ENCODE data around the gene SORCS2.

The SORCS2 gene

GRCh38 chr4:7620086-7620813 is 427.9 kb downstream of the SORCS2 start:
- DNase-seq (ENCODE audit: low spot score): no peak
- TF ChIP-seq CTCF (IDR thresholded peaks at IDR 0.05; ENCODE audit: extremely low read depth, missing control alignments): no peak

GRCh38 chr4:7620814-7621176 is 428.5 kb downstream of the SORCS2 start:
- no peak for DNase-seq (ENCODE audit: low spot score)

GRCh38 chr4:7621252-7622035 is 429.1 kb downstream of the SORCS2 start:
- no peak for TF ChIP-seq CTCF (IDR thresholded peaks at IDR 0.05; ENCODE audit: extremely low read depth, missing control alignments)
- DNase-seq (ENCODE audit: low spot score): no peak

More at GRCh38 chr4:7620814-7621176, 428.5 kb downstream of the SORCS2 start:
- no peak for TF ChIP-seq CTCF (IDR thresholded peaks at IDR 0.05; ENCODE audit: extremely low read depth, missing control alignments)

- DNase-seq (ENCODE audit: low spot score): no peak
- TF ChIP-seq CTCF (IDR thresholded peaks at IDR 0.05; ENCODE audit: extremely low read depth, missing control alignments): no peak
Observed at GRCh38 chr4:7622371-7622770, 430.0 kb downstream of the SORCS2 start.

GRCh38 chr4:7623468-7623867 is 431.1 kb downstream of the SORCS2 start:
- DNase-seq (ENCODE audit: low spot score): no peak
- no peak for TF ChIP-seq CTCF (IDR thresholded peaks at IDR 0.05; ENCODE audit: extremely low read depth, missing control alignments)

GRCh38 chr4:7624396-7624980 is 432.1 kb downstream of the SORCS2 start:
- TF ChIP-seq CTCF (IDR thresholded peaks at IDR 0.05; ENCODE audit: extremely low read depth, missing control alignments): no peak

GRCh38 chr4:7625071-7625470 is 432.7 kb downstream of the SORCS2 start:
- TF ChIP-seq CTCF (IDR thresholded peaks at IDR 0.05; ENCODE audit: extremely low read depth, missing control alignments): no peak
- DNase-seq (ENCODE audit: low spot score): no peak

More at GRCh38 chr4:7624396-7624980, 432.1 kb downstream of the SORCS2 start:
- DNase-seq (ENCODE audit: low spot score): no peak

Data from GM20000 (cell line).